ENCODE results near the gene ZNF574.
"Not testable (repeated sequence)": the region's sequence is repeated elsewhere in the genome, so short reads cannot be mapped to it uniquely, and the experiment has no call there.

ZNF574 gene

DNA sequence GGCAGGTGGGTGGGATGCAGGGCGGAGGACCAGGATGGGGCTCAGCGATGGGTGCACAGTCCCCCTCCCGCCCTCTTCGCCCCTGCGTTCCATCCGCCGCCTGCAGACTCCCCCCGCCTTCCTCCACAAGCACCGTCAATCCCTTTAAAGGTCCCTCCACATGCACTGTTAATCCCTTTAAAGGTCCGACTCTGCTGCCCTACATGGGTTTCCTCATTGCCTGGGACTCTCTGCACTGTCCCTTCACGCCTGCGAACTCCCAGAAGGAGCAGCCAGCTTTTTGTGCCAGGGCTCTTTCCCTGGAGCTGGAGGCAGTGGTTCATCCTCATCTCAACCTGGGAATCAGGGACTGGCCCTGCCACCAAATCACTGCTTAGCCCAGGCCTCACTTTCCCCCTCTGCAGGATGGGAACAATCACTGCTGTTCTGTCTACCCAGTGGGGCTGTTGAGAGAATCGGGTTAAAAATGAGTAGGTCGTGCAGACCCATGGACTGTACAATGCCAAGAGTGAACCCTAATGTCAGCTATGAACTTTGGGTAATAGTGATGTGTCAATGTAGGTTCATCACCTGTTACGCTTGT lies 20.4 kb downstream of the ZNF574 start:
- Mint-ChIP-seq H3K4me1 (ENCODE audit: low read depth) (peaks cover 4% of the 10 kb centered on the region), H3K4me3 (no peak overlapping the region), H3K9me3 (no peaks in the 10 kb centered on the region), H3K27me3 (no peaks in the 10 kb centered on the region), H3K36me3 (ENCODE audit: low read depth) (peaks cover 52% of the 10 kb centered on the region), H3K27ac (no peak overlapping the region)

DNA sequence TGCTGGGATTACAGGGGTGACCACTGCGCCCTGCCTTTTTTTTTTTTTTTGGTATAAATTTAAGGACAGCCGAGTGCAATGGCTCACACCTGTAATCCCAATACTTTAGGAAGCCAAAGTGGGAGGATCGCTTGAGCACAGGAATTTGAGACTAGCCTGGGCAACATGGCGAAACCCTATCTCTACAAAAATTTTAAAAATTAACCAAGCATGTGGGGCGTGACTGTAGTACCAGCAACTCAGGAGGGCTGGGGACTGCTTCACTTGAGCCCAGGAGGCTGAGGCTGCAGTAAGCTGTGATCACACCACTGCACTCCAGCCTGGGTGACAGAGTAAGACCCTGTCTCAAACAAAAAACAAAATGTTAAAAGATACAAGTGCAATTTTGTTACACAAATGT lies 21.5 kb downstream of the ZNF574 start:
- no peak overlapping the region for H3K27ac Mint-ChIP-seq
- H3K36me3 Mint-ChIP-seq (ENCODE audit: low read depth): peaks cover 51% of the 10 kb centered on the region
- H3K9me3 Mint-ChIP-seq: no peaks in the 10 kb centered on the region
- H3K27me3 Mint-ChIP-seq: no peaks in the 10 kb centered on the region
- H3K4me1 Mint-ChIP-seq (ENCODE audit: low read depth): peaks cover under 1% of the 10 kb centered on the region
- H3K4me3 Mint-ChIP-seq: no peak overlapping the region

DNA sequence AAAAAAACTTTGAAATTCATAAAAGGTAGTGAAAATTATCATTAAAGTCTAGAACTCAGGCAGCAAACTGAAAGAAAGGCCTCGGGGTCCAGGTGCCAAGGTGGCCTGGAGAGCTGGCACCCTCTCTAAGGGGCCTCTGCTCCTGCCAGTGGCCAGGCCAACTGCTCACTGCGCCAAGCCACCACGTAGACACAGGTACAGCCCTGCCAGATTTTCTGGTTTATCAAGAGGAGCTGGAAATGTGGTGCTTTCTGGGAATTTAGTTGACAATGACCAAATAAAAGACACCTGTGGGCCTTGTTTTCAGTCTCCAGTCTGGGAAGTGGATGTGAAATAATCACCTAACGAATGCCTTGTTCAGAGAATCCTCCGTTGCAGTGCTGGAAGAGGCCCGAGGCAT lies 22.8 kb downstream of the ZNF574 start:
- H3K9me3 Mint-ChIP-seq: no peaks in the 10 kb centered on the region
- no peaks in the 10 kb centered on the region for H3K27me3 Mint-ChIP-seq
- peaks cover 59% of the 10 kb centered on the region for H3K36me3 Mint-ChIP-seq (ENCODE audit: low read depth)
- no peak overlapping the region for H3K4me3 Mint-ChIP-seq
- H3K4me1 Mint-ChIP-seq (ENCODE audit: low read depth): peaks cover 3% of the 10 kb centered on the region
- no peak overlapping the region for H3K27ac Mint-ChIP-seq

DNA sequence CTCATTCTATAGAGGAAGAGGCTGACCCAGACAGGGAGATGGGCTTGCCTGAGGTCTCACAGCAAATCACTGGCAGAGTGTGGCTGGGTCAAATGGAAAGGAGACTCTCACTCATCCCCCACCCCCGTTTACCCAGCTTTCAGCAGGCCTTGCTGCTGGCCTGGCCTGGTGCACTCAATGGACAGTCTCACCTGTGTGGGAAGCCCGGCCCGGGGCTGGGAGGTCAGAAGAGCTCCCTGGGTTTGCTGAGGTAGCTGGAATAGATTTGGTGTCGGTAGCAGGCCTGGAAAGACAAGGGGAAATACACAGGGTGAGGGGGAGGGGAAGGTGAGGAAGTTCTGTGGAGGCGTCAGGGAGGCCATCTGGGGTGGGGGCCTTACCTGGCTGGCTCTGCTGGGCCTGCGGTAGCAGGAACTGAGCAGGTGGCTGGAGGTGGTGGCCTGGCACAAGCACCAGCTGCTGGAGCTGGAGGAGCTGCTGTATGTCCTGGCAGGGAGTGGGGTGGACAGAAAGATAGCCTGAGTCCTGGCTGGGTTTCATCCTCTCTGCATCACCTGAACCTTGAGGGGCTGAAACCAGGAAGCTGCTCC lies 23.5 kb downstream of the ZNF574 start:
- H3K27ac Mint-ChIP-seq: no peak overlapping the region
- H3K4me1 Mint-ChIP-seq (ENCODE audit: low read depth): peaks cover 3% of the 10 kb centered on the region
- H3K4me3 Mint-ChIP-seq: no peak overlapping the region
- H3K27me3 Mint-ChIP-seq: no peaks in the 10 kb centered on the region
- no peaks in the 10 kb centered on the region for H3K9me3 Mint-ChIP-seq
- H3K36me3 Mint-ChIP-seq (ENCODE audit: low read depth): peaks cover 58% of the 10 kb centered on the region

DNA sequence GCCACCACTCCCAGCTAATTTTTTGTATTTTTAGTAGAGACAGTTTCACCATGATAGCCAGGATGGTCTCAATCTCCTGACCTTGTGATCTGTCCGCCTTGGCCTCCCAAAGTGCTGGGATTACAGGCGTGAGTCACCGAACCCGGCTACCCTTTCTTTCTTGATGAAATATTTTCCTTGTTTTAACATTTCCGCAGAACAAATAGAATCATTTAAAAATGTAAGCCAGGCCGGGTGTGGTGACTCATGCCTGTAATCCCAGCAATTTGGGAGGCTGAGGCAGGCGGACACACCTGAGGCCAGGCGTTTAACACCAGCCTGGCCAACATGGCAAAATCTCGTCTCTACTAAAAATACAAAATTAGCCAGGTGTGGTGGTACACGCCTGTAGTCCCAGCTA lies 24.3 kb downstream of the ZNF574 start:
- not testable (repeated sequence) for H3K27me3 Mint-ChIP-seq; H3K4me1 Mint-ChIP-seq (ENCODE audit: low read depth); H3K9me3 Mint-ChIP-seq; H3K27ac Mint-ChIP-seq; H3K4me3 Mint-ChIP-seq
- peaks cover 58% of the 10 kb centered on the region for H3K36me3 Mint-ChIP-seq (ENCODE audit: low read depth)

DNA sequence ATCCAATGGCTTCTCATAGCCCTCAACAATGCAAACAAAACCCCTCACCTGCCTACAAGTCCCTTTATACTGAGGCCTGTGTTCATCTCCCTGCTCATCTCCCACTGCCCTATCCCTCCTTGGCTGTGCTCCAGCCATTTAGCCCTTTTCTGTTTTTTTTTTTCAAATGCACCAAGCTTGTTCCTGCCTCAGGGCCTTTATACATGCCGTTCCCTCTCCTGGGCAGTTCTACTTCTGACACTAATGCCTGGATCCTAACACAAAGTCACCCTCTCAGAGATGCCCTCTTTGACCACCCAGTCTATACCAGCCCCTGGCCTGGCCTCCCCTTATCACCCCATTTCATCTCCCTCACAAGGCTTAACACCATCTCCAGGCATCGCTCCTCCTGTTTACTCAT lies 26.9 kb downstream of the ZNF574 start:
- H3K4me1 Mint-ChIP-seq (ENCODE audit: low read depth): peaks cover 25% of the 10 kb centered on the region
- H3K9me3 Mint-ChIP-seq: no peaks in the 10 kb centered on the region
- no peak overlapping the region for H3K4me3 Mint-ChIP-seq
- peak overlapping the region; percentile 29 for H3K27ac Mint-ChIP-seq
- no peaks in the 10 kb centered on the region for H3K27me3 Mint-ChIP-seq
- H3K36me3 Mint-ChIP-seq (ENCODE audit: low read depth): peaks cover 64% of the 10 kb centered on the region

DNA sequence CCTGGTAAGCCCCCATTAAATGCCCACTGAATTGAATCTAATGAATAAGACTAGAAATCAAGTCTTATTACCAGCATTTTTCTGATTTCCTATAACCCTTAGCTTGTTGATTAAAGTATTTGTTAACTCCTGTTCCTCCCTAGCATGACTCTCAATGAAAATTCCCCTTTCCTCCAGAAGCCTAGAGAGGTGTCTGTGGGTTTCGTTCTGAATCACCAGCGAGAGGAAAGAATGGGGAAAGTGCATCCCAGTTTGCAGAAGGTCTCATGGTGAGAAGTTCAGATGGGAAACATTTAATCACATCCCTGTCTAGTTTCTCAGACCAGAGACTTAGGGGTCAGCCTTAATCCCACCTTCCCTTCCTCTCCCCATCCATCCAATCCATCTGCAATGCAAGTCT lies 29.4 kb downstream of the ZNF574 start:
- H3K36me3 Mint-ChIP-seq (ENCODE audit: low read depth): peaks cover 69% of the 10 kb centered on the region
- H3K4me1 Mint-ChIP-seq (ENCODE audit: low read depth): peaks cover 38% of the 10 kb centered on the region
- no peaks in the 10 kb centered on the region for H3K9me3 Mint-ChIP-seq
- no peaks in the 10 kb centered on the region for H3K27me3 Mint-ChIP-seq
- peak overlapping the region; percentile 25 for H3K4me3 Mint-ChIP-seq
- H3K27ac Mint-ChIP-seq: peak overlapping the region; percentile 71

DNA sequence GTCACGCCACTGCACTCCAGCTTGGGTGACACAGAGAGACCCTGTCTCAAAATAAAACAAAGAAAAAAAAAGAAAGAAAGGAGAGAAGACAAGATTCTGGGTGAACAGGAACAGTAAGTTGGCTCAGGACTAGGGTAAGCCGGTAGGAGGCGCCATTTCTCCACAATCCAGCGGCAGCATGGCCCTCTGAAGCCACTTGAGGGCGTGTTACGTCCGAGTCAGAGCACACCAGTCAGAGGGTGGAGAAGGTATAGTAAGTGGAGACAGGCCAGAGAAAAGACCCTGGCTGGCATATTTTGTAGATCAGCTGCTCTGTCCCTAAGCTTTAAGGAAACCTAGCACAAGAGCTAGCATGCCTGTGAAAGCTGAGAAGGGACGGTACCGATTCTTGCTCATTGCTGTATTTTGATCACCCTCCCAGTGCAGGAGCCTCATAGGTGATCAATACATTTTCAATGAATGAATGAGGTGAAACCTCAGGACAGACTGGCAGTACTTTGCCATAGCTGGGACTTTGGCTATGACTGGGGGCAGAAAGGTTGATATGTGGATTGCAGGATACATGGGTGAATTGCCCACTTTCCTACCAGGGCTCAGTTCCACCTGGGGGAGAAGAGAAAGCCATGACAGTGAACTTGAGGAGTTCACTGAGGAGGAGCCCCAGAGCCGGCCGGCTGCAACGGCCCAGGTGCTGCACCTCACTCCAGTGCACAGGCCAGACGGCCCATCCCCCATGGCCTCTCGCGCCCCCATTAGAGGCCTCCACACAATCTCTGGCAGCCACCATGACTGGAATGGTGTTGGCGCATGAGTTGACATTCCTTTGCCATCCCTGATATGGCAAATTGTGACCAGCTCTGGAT lies 32.8 kb downstream of the ZNF574 start:
- peaks cover 69% of the 10 kb centered on the region for H3K4me1 Mint-ChIP-seq (ENCODE audit: low read depth)
- H3K9me3 Mint-ChIP-seq: no peaks in the 10 kb centered on the region
- H3K27me3 Mint-ChIP-seq: no peaks in the 10 kb centered on the region
- peak overlapping the region; percentile 52 for H3K27ac Mint-ChIP-seq
- H3K4me3 Mint-ChIP-seq: no peak overlapping the region
- peaks cover 80% of the 10 kb centered on the region for H3K36me3 Mint-ChIP-seq (ENCODE audit: low read depth)

DNA sequence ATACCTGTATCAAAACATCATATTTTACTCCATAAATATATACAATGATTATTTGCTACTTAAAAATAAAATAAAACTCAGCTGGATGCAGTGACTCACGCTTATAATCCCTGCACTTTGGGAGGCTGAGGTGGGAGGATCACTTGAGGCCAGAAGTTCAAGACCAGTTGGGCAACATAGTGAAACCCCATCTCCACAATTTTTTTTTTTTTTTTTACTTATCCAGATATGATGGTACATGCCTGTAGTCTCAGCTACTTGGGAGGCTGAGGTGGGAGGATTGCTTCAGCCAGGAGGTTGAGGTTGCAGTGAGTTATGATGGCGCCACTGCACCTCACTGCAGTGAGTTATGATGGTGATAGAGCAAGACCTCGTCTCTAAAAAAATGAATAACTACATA lies 33.9 kb downstream of the ZNF574 start:
- peaks cover 76% of the 10 kb centered on the region for H3K4me1 Mint-ChIP-seq (ENCODE audit: low read depth)
- H3K4me3 Mint-ChIP-seq: no peak overlapping the region
- peaks cover 75% of the 10 kb centered on the region for H3K36me3 Mint-ChIP-seq (ENCODE audit: low read depth)

DNA sequence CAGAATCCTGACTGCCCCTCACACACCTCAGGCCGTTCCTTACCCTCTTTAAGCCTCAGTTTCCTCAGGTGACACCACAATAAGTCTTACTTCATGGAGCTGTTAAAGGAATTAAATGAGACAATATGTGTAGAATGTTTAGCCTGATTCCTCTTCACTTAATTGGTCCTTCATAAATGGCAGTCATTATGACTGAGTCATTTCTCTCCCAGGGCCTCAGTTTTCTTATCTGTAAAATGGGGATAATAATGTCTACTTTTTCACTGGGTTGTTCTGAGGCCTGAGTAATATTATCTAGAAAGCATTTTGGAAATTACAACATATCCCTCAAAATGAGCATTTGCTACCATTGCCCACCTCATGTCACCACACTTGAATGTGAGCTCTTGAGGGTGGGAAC lies 34.7 kb downstream of the ZNF574 start:
- Mint-ChIP-seq H3K27me3 (no peaks in the 10 kb centered on the region), H3K27ac (peak overlapping the region; percentile 77), H3K9me3 (no peaks in the 10 kb centered on the region), H3K36me3 (ENCODE audit: low read depth) (peaks cover 69% of the 10 kb centered on the region), H3K4me3 (no peak overlapping the region), H3K4me1 (ENCODE audit: low read depth) (peaks cover 73% of the 10 kb centered on the region)

More for the DNA sequence above, 33.9 kb downstream of the ZNF574 start:
- no peaks in the 10 kb centered on the region for H3K27me3 Mint-ChIP-seq
- H3K27ac Mint-ChIP-seq: no peak overlapping the region
- H3K9me3 Mint-ChIP-seq: no peaks in the 10 kb centered on the region

DNA sequence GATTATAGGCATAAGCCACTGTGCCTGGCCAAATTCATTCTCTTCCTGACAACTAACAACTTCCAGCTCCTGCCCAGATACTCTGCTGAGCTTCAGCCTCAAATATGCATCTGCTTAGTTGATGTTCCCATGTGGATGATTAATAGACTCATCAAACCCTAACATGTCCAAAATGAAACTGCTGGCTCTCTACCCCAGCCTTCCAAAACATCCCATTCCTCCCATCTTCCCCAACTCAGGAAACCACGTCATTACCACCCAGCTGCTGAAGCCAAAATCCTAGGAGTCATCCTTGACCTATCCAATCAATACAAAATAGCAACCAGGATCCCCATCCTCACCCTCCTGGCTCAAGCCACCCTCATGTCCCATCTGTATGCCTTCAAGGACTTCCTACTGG lies 35.4 kb downstream of the ZNF574 start:
- Mint-ChIP-seq H3K27ac (peak overlapping the region; percentile 90), H3K9me3 (no peaks in the 10 kb centered on the region)

DNA sequence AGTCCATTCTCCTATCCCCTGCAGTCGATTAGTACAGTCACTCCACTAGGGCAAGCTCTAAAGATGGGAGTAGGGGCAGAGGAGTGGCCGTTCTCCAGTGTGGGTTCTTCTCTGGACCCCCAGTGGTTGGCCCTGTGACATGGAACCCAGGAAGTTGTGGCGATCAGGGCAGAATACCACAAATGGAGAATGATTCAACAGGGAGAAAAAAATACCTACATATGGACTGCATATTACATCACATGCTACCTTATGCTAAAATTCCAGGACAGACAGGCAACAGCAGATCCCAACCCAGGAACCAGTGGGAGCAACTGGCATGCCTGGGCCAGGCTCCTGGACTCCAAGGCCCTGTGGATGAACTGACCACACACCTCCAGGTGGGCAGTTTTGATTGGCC lies 35.8 kb downstream of the ZNF574 start:
- Mint-ChIP-seq H3K9me3 (no peaks in the 10 kb centered on the region), H3K27me3 (no peaks in the 10 kb centered on the region), H3K4me3 (no peak overlapping the region), H3K4me1 (ENCODE audit: low read depth) (peaks cover 70% of the 10 kb centered on the region), H3K36me3 (ENCODE audit: low read depth) (peaks cover 70% of the 10 kb centered on the region), H3K27ac (peak overlapping the region; percentile 90)

More for the DNA sequence above, 35.4 kb downstream of the ZNF574 start:
- no peaks in the 10 kb centered on the region for H3K27me3 Mint-ChIP-seq
- no peak overlapping the region for H3K4me3 Mint-ChIP-seq
- H3K36me3 Mint-ChIP-seq (ENCODE audit: low read depth): peaks cover 69% of the 10 kb centered on the region
- H3K4me1 Mint-ChIP-seq (ENCODE audit: low read depth): peaks cover 72% of the 10 kb centered on the region

DNA sequence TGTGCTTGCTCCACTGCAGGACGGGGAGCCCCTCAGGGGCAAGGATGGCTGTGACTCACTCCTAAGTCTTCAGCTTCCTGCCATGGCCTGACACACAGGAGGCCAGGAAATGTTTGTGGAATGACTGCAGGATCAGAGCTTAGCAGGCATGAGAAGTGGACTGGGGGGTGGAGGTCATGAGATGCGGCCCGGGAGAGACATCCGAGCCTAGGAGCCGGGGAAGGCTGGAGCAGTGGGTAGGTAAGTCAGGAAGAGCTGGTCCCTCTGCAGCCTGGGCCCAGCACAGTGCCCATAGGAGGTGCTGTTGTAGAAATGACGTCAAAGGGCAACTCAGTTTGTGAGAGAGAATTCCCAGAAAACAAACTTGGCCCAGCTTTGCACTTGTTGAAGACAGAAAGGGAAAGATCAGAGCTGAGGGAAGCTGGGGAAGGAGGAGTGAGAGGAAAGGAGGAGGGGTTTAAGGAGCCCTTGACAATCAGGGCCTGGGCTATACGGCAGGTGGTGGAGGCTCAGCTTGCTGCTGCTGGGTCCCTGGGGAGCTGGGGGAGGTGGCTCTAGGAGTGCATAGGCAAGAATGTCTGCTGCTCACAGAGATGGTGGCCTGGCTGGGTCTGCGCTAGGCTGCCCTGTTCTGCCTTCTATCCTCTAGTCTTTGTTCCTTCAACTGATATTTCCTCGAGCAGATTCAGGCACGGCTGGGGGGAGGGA lies 37.8 kb downstream of the ZNF574 start:
- Mint-ChIP-seq H3K36me3 (ENCODE audit: low read depth) (peaks cover 70% of the 10 kb centered on the region), H3K27ac (peak overlapping the region; percentile 82), H3K4me3 (no peak overlapping the region), H3K27me3 (no peaks in the 10 kb centered on the region), H3K4me1 (ENCODE audit: low read depth) (peaks cover 72% of the 10 kb centered on the region), H3K9me3 (no peaks in the 10 kb centered on the region)

DNA sequence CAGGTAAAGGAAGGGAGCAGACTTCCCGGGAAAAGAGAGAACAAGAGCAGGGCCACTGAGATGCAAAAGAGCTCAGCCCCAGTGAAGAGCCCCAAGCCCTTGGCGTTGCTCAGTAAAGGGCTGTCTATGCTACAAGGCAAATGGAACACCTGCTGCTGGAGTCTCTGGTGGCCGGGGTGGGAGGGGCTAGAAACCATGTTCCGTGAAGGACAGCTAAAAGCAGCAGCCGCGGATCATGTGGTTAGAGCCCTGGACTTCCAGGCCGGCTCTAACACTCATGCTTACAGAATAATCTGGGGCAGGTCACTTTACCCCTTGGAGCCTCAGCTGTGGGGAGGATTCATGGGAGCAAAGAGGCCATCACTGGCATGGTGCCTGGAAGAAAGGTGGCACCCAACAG lies 38.4 kb downstream of the ZNF574 start:
- peak overlapping the region; percentile 82 for H3K27ac Mint-ChIP-seq
- H3K4me1 Mint-ChIP-seq (ENCODE audit: low read depth): peaks cover 71% of the 10 kb centered on the region
- H3K9me3 Mint-ChIP-seq: no peaks in the 10 kb centered on the region
- H3K4me3 Mint-ChIP-seq: no peak overlapping the region
- H3K36me3 Mint-ChIP-seq (ENCODE audit: low read depth): peaks cover 71% of the 10 kb centered on the region
- H3K27me3 Mint-ChIP-seq: no peaks in the 10 kb centered on the region

DNA sequence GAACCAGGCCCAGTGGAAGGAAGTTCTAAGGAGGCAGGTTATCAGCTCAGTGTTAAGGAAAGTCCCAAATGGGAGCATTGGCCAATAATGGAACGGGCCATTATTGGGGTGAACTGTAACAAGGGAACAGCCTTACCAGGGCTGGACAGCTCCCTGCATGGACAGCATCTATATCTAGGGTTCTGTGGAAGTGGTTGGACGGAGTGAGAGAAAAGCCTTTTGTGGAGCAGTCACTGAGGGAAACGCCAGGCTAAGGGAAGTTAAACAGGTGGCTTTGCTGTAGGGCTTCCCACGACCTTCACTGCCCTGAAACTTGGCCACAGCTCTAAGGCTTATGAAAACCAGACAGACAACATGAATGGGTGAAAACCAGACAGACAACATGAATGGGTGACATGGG lies 39.3 kb downstream of the ZNF574 start:
- Mint-ChIP-seq H3K27ac (peak overlapping the region; percentile 10), H3K27me3 (no peaks in the 10 kb centered on the region), H3K4me3 (no peak overlapping the region), H3K36me3 (ENCODE audit: low read depth) (peaks cover 69% of the 10 kb centered on the region), H3K9me3 (no peaks in the 10 kb centered on the region), H3K4me1 (ENCODE audit: low read depth) (peaks cover 76% of the 10 kb centered on the region)

Measured in stimulated activated naive CD8-positive, alpha-beta T cell treated with anti-CD3 and anti-CD28 coated beads, Interleukin-15, Interleukin-2, amounts not matched to agents 100 ng/mL and 50 ng/mL, for 24 hours (primary cell).